D721Med (cell line): ENCODE results near the gene PLPP3.

Experiments used
- DNase-seq: peaks from one replicate; pipeline ENCODE4 v3.0.0; 2011; ENCODE audit warnings: low spot score; ENCODE audit not compliant: insufficient read length
- FAIRE-seq: peaks from 2 replicates; lab custom pipeline; 2011; peaks lifted over from hg19 to GRCh38; lab: Jason Lieb, UNC
- CTCF ChIP-seq: IDR thresholded peaks from 2 replicates; pipeline ENCODE4 v1.5.1; 2012; ENCODE audit warnings: mild to moderate bottlenecking, control low read depth; ENCODE audit not compliant: insufficient read depth; ENCODE audit errors: missing control alignments

PLPP3 gene

GRCh38 chr1:56545711-56546110 is 33.7 kb downstream of the PLPP3 start:
- DNase-seq (no peak), FAIRE-seq (no peak)
- TF ChIP-seq CTCF, result no peak

DNA sequence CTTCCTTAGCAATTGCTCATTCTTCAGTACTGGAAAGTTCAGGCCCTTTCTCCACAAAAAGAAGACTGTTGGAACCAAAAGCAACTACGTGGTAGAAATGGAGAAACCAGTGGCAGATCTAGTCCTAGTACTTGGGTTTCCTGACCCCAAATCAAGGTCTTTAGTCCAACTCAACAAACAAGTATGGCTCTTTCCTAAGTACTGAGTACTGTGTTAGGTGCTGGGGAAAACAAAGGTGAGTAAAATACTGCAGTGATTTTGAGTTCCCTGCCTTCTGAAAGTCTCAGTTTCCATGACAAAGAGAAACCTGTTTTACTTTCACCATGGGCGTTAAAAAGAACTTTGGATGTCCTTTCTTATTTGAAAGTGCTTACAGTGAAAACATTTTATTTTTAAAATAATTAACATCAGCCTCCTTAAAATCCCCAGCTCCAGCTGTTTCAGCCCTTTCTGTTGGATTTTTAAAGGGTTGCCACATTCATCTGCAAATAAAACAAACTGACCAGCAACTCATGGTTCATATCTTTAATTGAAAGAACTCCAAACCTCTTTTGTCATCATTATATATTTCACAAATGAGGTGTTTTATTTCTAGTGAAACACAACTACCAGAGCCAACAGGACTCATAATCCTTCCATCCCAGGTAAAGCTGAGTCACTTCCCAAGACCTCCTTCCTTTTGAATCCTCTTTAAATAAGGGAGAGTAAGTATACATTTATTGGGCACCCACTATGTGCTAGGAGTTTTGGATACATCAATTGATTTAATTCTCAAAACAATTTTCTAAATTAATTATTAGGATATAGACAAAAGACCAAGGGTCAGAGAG is 35.4 kb downstream of the PLPP3 start:
- FAIRE-seq (no peak), DNase-seq (no peak)
- no peak for TF ChIP-seq CTCF

DNA sequence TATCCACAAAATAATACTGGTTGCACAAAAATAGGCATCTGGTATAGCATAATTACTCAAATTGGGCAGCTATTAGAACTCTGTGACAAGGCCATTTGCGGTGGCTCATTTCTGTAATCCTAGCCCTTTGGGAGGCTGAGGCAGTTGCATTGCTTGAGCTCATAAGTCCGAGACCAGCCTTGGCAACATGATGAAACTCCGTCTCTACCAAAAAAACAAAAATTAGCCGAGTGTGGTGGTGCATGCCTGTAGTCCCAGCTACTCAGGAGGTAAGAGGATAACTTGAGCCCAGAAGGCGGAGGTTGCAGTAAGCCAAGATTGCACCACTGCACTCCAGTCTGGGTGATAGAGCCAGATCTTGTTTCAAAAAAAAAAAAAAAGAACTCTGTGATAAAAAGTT is 36.7 kb downstream of the PLPP3 start:
- FAIRE-seq, result no peak
- no peak for DNase-seq
- TF ChIP-seq CTCF, result no peak

DNA sequence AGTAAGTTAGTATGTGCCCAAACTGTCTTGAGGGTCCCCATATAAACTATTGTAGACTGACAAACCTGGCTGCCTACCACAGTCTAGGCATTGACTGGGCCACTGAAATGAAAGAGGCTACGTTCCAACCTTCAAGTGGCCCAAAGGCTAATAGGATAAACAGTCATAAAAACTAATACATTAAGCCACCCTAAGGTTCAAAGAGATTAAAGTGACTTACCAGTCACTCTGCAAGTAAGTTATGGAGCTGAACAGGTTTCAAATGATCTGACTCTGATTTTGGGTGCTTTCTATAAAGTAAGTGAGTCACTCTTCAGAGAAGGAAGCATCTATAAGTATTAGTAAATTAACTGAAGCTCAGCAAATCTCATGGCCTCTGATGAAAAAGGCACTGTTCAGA is 38.0 kb downstream of the PLPP3 start:
- DNase-seq, result no peak
- peak; percentile 88 for FAIRE-seq
- no peak for TF ChIP-seq CTCF

- no peak for TF ChIP-seq CTCF
- no peak for FAIRE-seq
Observed at GRCh38 chr1:56540467-56540866, 38.9 kb downstream of the PLPP3 start.

GRCh38 chr1:56539520-56539931 is 39.8 kb downstream of the PLPP3 start:
- TF ChIP-seq CTCF, result no peak
- FAIRE-seq (no peak), DNase-seq (no peak)

More at GRCh38 chr1:56540467-56540866, 38.9 kb downstream of the PLPP3 start:
- DNase-seq, result no peak

GRCh38 chr1:56538532-56538931 is 40.8 kb downstream of the PLPP3 start:
- no peak for TF ChIP-seq CTCF

More at GRCh38 chr1:56538532-56538931, 40.8 kb downstream of the PLPP3 start:
- DNase-seq (no peak), FAIRE-seq (no peak)
